Measurements from ENCODE around the gene MAP3K9. TPM values are rescaled to one million over a fixed set of nuclear protein-coding genes. Genes with fewer than 3 reads are reported as not detected.

MAP3K9 gene
- total RNA-seq, 4 donors from 2014 or later = 18.3 to 23.9 (median 20.7) TPM

DNA sequence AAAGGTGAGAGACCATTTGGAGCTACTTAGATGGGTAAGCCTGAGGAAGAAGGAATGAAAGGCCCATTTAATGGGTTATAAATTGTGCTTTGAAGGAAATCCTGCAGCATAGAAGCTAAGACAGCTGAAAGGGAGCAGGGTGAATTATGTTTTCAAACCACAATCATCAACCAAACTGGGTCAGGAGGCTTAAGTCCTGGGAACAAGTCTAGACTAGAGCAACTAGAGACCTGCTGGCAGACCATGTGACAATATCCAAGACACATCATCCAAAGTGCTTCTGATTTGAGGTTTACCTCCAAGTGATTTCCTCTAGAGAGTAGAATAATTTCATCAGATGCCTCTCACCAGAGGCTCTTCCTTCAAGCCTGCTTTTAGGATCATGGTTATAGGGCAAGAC, 53.7 kb downstream of the MAP3K9 start:
- no peak overlapping the region for H3K4me3 ChIP-seq (ENCODE audit: low read depth, poor library complexity, severe bottlenecking)
- no peak for DNase-seq (ENCODE audit: low spot score in 2 of 2)
- intact Hi-C loops (cut with DNase I; ENCODE audit: low total_unique reads) = no loop called here
- TF ChIP-seq POLR2A (IDR thresholded peaks at IDR 0.05) = no peak
- TF ChIP-seq, protein P1, sequence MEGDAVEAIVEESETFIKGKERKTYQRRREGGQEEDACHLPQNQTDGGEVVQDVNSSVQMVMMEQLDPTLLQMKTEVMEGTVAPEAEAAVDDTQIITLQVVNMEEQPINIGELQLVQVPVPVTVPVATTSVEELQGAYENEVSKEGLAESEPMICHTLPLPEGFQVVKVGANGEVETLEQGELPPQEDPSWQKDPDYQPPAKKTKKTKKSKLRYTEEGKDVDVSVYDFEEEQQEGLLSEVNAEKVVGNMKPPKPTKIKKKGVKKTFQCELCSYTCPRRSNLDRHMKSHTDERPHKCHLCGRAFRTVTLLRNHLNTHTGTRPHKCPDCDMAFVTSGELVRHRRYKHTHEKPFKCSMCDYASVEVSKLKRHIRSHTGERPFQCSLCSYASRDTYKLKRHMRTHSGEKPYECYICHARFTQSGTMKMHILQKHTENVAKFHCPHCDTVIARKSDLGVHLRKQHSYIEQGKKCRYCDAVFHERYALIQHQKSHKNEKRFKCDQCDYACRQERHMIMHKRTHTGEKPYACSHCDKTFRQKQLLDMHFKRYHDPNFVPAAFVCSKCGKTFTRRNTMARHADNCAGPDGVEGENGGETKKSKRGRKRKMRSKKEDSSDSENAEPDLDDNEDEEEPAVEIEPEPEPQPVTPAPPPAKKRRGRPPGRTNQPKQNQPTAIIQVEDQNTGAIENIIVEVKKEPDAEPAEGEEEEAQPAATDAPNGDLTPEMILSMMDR (IDR thresholded peaks at IDR 0.05) = no peak

DNA sequence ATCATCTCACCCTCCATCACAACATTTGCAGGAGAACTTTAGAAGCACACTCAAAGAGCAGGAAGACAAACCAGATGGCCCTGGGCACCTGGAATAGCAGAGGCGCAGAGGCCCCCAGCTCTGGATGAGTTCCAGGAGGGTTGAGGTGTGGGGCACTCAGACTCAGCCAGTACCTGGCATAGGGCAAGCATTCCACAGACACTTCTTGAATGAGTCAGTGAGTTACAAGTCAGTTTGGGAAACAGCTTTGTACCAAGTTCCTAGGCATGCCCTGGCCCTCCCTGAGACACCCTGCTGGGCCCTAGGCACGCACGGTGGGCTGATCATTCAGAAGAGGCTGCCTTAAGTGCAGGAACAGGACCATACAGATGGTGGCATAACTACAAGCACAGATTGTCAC, 54.3 kb downstream of the MAP3K9 start:
- 48 to 61% methylated on average over 3 of the region's 3 CpGs for WGBS, 2 donors
- H3K4me3 ChIP-seq (ENCODE audit: low read depth, poor library complexity, severe bottlenecking) = no peak overlapping the region
- intact Hi-C loops (cut with DNase I; ENCODE audit: low total_unique reads) = no loop called here
- DNase-seq (ENCODE audit: low spot score in 2 of 2) = peak in 1 of 2 donors; percentile 59
- no peak for TF ChIP-seq POLR2A (IDR thresholded peaks at IDR 0.05)
- TF ChIP-seq, protein P1 (IDR thresholded peaks at IDR 0.05) = no peak

DNA sequence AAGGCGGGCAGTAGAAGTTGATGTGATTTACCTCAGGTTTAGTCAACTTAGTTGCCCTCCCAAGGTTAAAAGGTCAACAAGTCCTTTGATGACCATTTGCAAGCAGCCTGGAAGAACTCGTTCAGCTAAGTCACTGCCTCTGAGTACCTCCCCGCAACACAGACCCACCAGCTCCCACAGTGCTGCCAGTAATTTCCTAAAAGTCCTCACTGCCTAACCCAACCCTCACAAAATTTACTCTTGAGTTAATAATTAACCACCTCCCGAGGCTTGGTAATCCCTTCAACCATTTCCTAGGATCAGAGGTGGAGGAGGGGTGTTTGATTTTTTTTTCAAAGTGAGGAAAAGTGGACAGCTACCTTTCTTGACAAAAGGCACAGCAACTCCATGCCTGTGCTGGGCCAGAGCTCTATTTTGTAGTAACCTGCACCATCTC, 55.8 kb downstream of the MAP3K9 start:
- peak in 1 of 2 donors; percentile 1 for DNase-seq (ENCODE audit: low spot score in 2 of 2)
- TF ChIP-seq, protein P1 (IDR thresholded peaks at IDR 0.05) = no peak
- no peak for TF ChIP-seq POLR2A (IDR thresholded peaks at IDR 0.05)
- intact Hi-C loops (cut with DNase I; ENCODE audit: low total_unique reads) = no loop called here
- no peak overlapping the region for H3K4me3 ChIP-seq (ENCODE audit: low read depth, poor library complexity, severe bottlenecking)
- WGBS, 2 donors = 75 to 80% methylated on average over 4 of the region's 4 CpGs

DNA sequence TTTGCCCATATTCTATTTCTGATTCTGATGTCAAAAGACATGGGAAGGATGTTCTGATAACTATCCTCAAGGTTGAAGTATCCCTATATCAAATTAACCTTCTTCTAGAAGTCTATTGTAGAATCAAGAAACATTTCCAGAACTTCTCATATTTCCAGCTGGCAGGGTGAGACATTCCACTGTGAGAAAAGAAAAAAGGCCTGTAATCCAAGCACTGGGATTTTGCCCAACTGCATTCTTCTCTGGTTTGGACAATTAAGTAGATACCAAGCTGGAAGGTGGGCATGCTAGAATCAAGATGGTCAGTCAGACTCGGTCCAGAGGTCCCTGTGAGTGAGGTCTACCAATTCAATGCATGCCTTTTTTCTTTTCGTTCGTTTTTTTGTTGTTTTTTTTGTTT, 60.9 kb downstream of the MAP3K9 start:
- WGBS, 2 donors = 75 to 86% methylated on average over 3 of the region's 3 CpGs
- no peak overlapping the region for H3K4me3 ChIP-seq (ENCODE audit: low read depth, poor library complexity, severe bottlenecking)
- DNase-seq (ENCODE audit: low spot score in 2 of 2) = peak in 1 of 2 donors; percentile 0
- intact Hi-C loops (cut with DNase I; ENCODE audit: low total_unique reads) = no loop called here
- TF ChIP-seq, protein P1 (IDR thresholded peaks at IDR 0.05) = no peak
- no peak for TF ChIP-seq POLR2A (IDR thresholded peaks at IDR 0.05)

DNA sequence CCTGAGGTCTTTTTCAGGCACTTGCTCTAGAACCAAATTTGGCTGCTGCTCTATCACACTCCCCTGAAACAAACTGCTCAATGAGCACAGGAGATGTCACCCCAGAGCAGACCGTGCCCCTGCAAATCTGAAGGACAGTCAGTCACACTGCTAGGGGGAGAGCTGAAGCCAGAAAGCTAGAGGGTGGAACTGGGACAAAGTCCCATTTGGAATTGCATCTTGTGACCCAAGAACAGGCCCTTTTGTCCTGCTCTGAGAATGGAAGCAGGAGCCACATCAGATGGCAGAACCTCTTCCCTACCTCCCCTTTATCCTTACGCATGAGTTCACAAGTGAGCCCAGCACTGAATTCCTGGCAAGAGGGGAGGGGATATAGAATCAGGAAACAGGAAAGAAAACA, 64.7 kb downstream of the MAP3K9 start:
- intact Hi-C loops (cut with DNase I; ENCODE audit: low total_unique reads) = no loop called here
- no peak for TF ChIP-seq POLR2A (IDR thresholded peaks at IDR 0.05)
- TF ChIP-seq, protein P1 (IDR thresholded peaks at IDR 0.05) = no peak
- WGBS, 2 donors = 81 to 85% methylated on average over 2 of the region's 2 CpGs
- H3K4me3 ChIP-seq (ENCODE audit: low read depth, poor library complexity, severe bottlenecking) = no peak overlapping the region
- DNase-seq (ENCODE audit: low spot score in 2 of 2) = peak in 1 of 2 donors; percentile 23

DNA sequence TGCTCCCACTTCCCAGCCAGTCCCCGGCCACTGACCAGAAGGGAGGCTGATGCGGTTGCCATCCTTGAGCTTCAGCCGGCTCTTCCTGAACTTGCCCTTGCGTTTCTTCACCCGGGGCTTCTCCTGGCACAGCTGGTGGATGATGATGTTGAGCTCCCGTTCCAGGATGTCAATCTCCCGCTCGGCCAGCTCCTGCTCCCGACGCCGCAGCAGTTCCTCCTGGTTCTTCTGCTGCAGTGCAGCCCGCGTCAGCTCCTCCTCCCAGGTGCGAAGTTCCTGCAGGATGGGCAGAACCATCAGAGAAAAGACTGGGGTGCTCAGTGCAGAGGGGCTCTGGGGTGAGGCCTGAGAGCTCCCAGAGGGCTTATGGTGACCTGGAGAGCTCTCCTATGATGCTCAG, 67.0 kb downstream of the MAP3K9 start:
- TF ChIP-seq, protein P1 (IDR thresholded peaks at IDR 0.05) = no peak
- TF ChIP-seq POLR2A (IDR thresholded peaks at IDR 0.05) = no peak
- WGBS, 2 donors = 88 to 90% methylated on average over 14 of the region's 14 CpGs
- H3K4me3 ChIP-seq (ENCODE audit: low read depth, poor library complexity, severe bottlenecking) = no peak overlapping the region
- DNase-seq (ENCODE audit: low spot score in 2 of 2) = peak in 1 of 2 donors; percentile 62
- intact Hi-C loops (cut with DNase I; ENCODE audit: low total_unique reads) = no loop called here

All from lower leg skin (tissue), 4 donors.